ENCODE results near the gene PAM. TPM values are rescaled to one million over a fixed set of nuclear protein-coding genes. Genes with fewer than 3 reads are reported as not detected.

Gene PAM
- total RNA-seq, 2 experiments from 2014 or later, result not detected

- intact Hi-C loops (cut with micrococcal nuclease; ENCODE audit: unreplicated experiment), result no loop called here
- Histone ChIP-seq H3K27ac (ENCODE audit: low read depth, low read length, poor library complexity, severe bottlenecking) (no peak overlapping the region), H2AFZ (ENCODE audit: low read length) (no peak overlapping the region), H3K4me2 (ENCODE audit: low read length) (no peak overlapping the region), H3K36me3 (ENCODE audit: insufficient read depth, low read length) (no peaks in the 10 kb centered on the region), H3K9me3 (ENCODE audit: low read length) (no peaks in the 10 kb centered on the region), H3K4me1 (ENCODE audit: insufficient read depth, low read length, poor library complexity, severe bottlenecking) (no peaks in the 10 kb centered on the region), H3K4me3 (ENCODE audit: low read depth, low read length, poor library complexity, severe bottlenecking) (no peak overlapping the region), H4K20me1 (ENCODE audit: insufficient read depth, low read length) (no peaks in the 10 kb centered on the region), H3K79me2 (ENCODE audit: insufficient read depth, low read depth, low read length) (no peaks in the 10 kb centered on the region), H3K9me2 (ENCODE audit: insufficient read depth, low read length) (no peaks in the 10 kb centered on the region)
- TF ChIP-seq EZH2phosphoT487 (IDR thresholded peaks at IDR 0.05; ENCODE audit: borderline replicate concordance, low read depth, low read length) (no peak), CTCF (conservative IDR thresholded peaks at IDR 0.05; ENCODE audit: low read length) (no peak)
- BruUV-seq (replicated peaks), result no TSS peak
- POLR2A ChIA-PET, result interaction anchor here (0.7 kb wide), 1 partner anchor 1212 kb away, joined by 3 read pairs; no protein-coding TSS in a partner anchor
- DNase-seq (ENCODE audit: low spot score), result no peak
- CTCF ChIA-PET (ENCODE audit: unreplicated experiment), result no interaction called here
Measured at GRCh38 chr5:102873379-102873932, 118.4 kb downstream of the PAM start.

- no peaks in the 10 kb centered on the region for H3K4me1 ChIP-seq (ENCODE audit: insufficient read depth, low read length, poor library complexity, severe bottlenecking)
- H3K27ac ChIP-seq (ENCODE audit: low read depth, low read length, poor library complexity, severe bottlenecking), result no peak overlapping the region
- DNase-seq (ENCODE audit: low spot score), result no peak
- BruUV-seq (replicated peaks), result no TSS peak
- intact Hi-C loops (cut with micrococcal nuclease; ENCODE audit: unreplicated experiment), result no loop called here
- H2AFZ ChIP-seq (ENCODE audit: low read length), result no peak overlapping the region
- POLR2A ChIA-PET, result interaction anchor here (0.7 to 1.3 kb wide), 2 partner anchors 384 to 1212 kb away, joined by 3 to 7 read pairs; partner anchors contain the start of gene MACIR
- H3K9me2 ChIP-seq (ENCODE audit: insufficient read depth, low read length), result no peaks in the 10 kb centered on the region
- H3K9me3 ChIP-seq (ENCODE audit: low read length), result no peaks in the 10 kb centered on the region
- TF ChIP-seq CTCF (conservative IDR thresholded peaks at IDR 0.05; ENCODE audit: low read length) (no peak), EZH2phosphoT487 (IDR thresholded peaks at IDR 0.05; ENCODE audit: borderline replicate concordance, low read depth, low read length) (no peak)
- H3K79me2 ChIP-seq (ENCODE audit: insufficient read depth, low read depth, low read length), result no peaks in the 10 kb centered on the region
- CTCF ChIA-PET (ENCODE audit: unreplicated experiment), result no interaction called here
- no peak overlapping the region for H3K4me2 ChIP-seq (ENCODE audit: low read length)
- H3K36me3 ChIP-seq (ENCODE audit: insufficient read depth, low read length), result no peaks in the 10 kb centered on the region
- no peak overlapping the region for H3K4me3 ChIP-seq (ENCODE audit: low read depth, low read length, poor library complexity, severe bottlenecking)
- H4K20me1 ChIP-seq (ENCODE audit: insufficient read depth, low read length), result no peaks in the 10 kb centered on the region
Measured at GRCh38 chr5:102874054-102874453, 118.9 kb downstream of the PAM start.

- H3K79me2 ChIP-seq (ENCODE audit: insufficient read depth, low read depth, low read length), result no peaks in the 10 kb centered on the region
- no peaks in the 10 kb centered on the region for H3K9me2 ChIP-seq (ENCODE audit: insufficient read depth, low read length)
Measured at GRCh38 chr5:102875721-102876123, 120.6 kb downstream of the PAM start.

More at GRCh38 chr5:102875721-102876123, 120.6 kb downstream of the PAM start:
- CTCF ChIA-PET (ENCODE audit: unreplicated experiment), result no interaction called here
- Histone ChIP-seq H3K4me3 (ENCODE audit: low read depth, low read length, poor library complexity, severe bottlenecking) (no peak overlapping the region), H3K4me2 (ENCODE audit: low read length) (no peak overlapping the region), H3K4me1 (ENCODE audit: insufficient read depth, low read length, poor library complexity, severe bottlenecking) (no peaks in the 10 kb centered on the region), H3K36me3 (ENCODE audit: insufficient read depth, low read length) (no peaks in the 10 kb centered on the region), H2AFZ (ENCODE audit: low read length) (no peak overlapping the region), H4K20me1 (ENCODE audit: insufficient read depth, low read length) (no peaks in the 10 kb centered on the region), H3K9me3 (ENCODE audit: low read length) (no peaks in the 10 kb centered on the region), H3K27ac (ENCODE audit: low read depth, low read length, poor library complexity, severe bottlenecking) (no peak overlapping the region)
- POLR2A ChIA-PET, result interaction anchor here (1.0 to 1.1 kb wide), 2 partner anchors 32 to 52 kb away, joined by 3 read pairs; no protein-coding TSS in a partner anchor
- TF ChIP-seq EZH2phosphoT487 (IDR thresholded peaks at IDR 0.05; ENCODE audit: borderline replicate concordance, low read depth, low read length) (no peak), CTCF (conservative IDR thresholded peaks at IDR 0.05; ENCODE audit: low read length) (no peak)
- no TSS peak for BruUV-seq (replicated peaks)
- intact Hi-C loops (cut with micrococcal nuclease; ENCODE audit: unreplicated experiment), result no loop called here
- DNase-seq (ENCODE audit: low spot score), result no peak

Data from OCI-LY7 (cell line).